GM12891 (cell line): ENCODE data around the gene YEATS4.

Experiments
- PAX5 ChIP-seq: IDR thresholded peaks from 2 replicates; pipeline ENCODE4 v1.6.1; 2011; ENCODE audit warnings: low read length, moderate library complexity, mild to moderate bottlenecking; ENCODE audit not compliant: insufficient read depth, severe bottlenecking
- POLR2A ChIP-seq: IDR thresholded peaks from 2 replicates; pipeline ENCODE4 v1.6.1; 2011; ENCODE audit warnings: low read depth, low read length, control low read depth
- POLR2AphosphoS5 ChIP-seq: IDR thresholded peaks from 2 replicates; pipeline ENCODE4 v1.6.1; 2011; ENCODE audit warnings: low read depth, low read length, control low read depth
- POU2F2 ChIP-seq: IDR thresholded peaks from 2 replicates; pipeline ENCODE4 v1.6.1; 2011; ENCODE audit warnings: low read depth, mild to moderate bottlenecking, control low read depth, low read length, moderate library complexity
- TAF1 ChIP-seq: IDR thresholded peaks from 2 replicates; pipeline ENCODE4 v1.6.1; 2011; ENCODE audit warnings: low read depth, low read length, control low read depth

GRCh38 chr12:69406217-69406616, 46.7 kb downstream of the YEATS4 start:
- TF ChIP-seq POU2F2 = no peak
- TF ChIP-seq POLR2A = no peak
- TF ChIP-seq TAF1 = no peak
- no peak for TF ChIP-seq POLR2AphosphoS5
- TF ChIP-seq PAX5 = no peak
